GM12878 (cell line): ENCODE data around the gene LAMA5. TPM values are rescaled to one million over a fixed set of nuclear protein-coding genes. Genes with fewer than 3 reads are reported as not detected.

Experiments
- ATAC-seq: fragments of 200-7000 bp; cut with Tn5 transposase; 3 replicates; pipeline ENCODE4 v1.9.1; 2020; ENCODE audit warnings: mild to moderate bottlenecking, moderate library complexity
- BruUV-seq: library from RNA; stranded (reverse); fragments of 400-500 nt; replicated peaks from 2 replicates; lab custom pipeline; 2021; lab: Mats Ljungman, UMichigan
- CTCF ChIA-PET: fragments of 300-600 bp; sonication (Branson Sonifier 250); formaldehyde crosslinking; extraction: SDS; loops from one replicate; lab custom pipeline; 2021; ENCODE audit warnings: inconsistent platforms; lab: Yijun Ruan, JAX
- POLR2A ChIA-PET: fragments of 350-600 bp; formaldehyde crosslinking; extraction: SDS; loops from one replicate; lab custom pipeline; 2021; ENCODE audit warnings: inconsistent platforms; lab: Charles Lee
- RAD21 ChIA-PET: fragments of 300-600 bp; sonication (Branson Sonifier 250); formaldehyde crosslinking; loops from one replicate; lab custom pipeline; 2023; ENCODE audit warnings: antibody characterized with exemption; ENCODE audit not compliant: unreplicated experiment; lab: Charles Lee
- SMC1A ChIA-PET: fragments of 300-600 bp; sonication (Branson Sonifier 250); formaldehyde crosslinking; loops from one replicate; lab custom pipeline; 2023; ENCODE audit not compliant: unreplicated experiment, uncharacterized antibody; lab: Charles Lee
- DNase-seq: peaks from one replicate; pipeline ENCODE4 v3.0.0-alpha.2; 2011; ENCODE audit warnings: low read depth, low spot score
- FAIRE-seq: peaks from 3 replicates; lab custom pipeline; 2011; peaks lifted over from hg19 to GRCh38; lab: Jason Lieb, UNC
- H2AFZ ChIP-seq: 2 replicates; pipeline ENCODE4 v1.6.0; 2011; ENCODE audit warnings: low read depth, low read length, control low read depth; ENCODE audit not compliant: control insufficient read depth
- H3K27ac ChIP-seq: 2 replicates; pipeline ENCODE4 v1.5.1; 2011; ENCODE audit warnings: control low read depth; ENCODE audit not compliant: control insufficient read depth, insufficient read depth
- H3K27me3 ChIP-seq, 2 experiments: replicated peaks in 1 of 2; 2 replicates each; pipeline versions ENCODE4 v1.6.0 to v1.6.1; 2011; ENCODE audit warnings: low read length in 1 of 2; ENCODE audit not compliant: control insufficient read depth in 2 of 2, insufficient read depth in 2 of 2
- H3K36me3 ChIP-seq, 2 experiments: 2 replicates each; pipeline ENCODE4 v1.5.1; 2011; ENCODE audit warnings: low read length in 1 of 2; ENCODE audit not compliant: control insufficient read depth in 2 of 2, insufficient read depth in 2 of 2
- H3K4me1 ChIP-seq: 2 replicates; pipeline ENCODE4 v1.6.1; 2011; ENCODE audit warnings: mild to moderate bottlenecking, low read length, moderate library complexity, mixed read lengths; ENCODE audit not compliant: control insufficient read depth, insufficient read depth
- H3K4me2 ChIP-seq: 2 replicates; pipeline ENCODE4 v1.6.0; 2011; ENCODE audit warnings: control low read depth; ENCODE audit not compliant: control insufficient read depth, insufficient read depth
- H3K4me3 ChIP-seq: fragments of 200-600 bp; sonication (generic); 2 replicates; pipeline ENCODE4 v1.5.1; 2016
- H3K79me2 ChIP-seq: 2 replicates; pipeline ENCODE4 v1.6.0; 2011; ENCODE audit warnings: low read length; ENCODE audit not compliant: control insufficient read depth, insufficient read depth
- H3K9ac ChIP-seq: 2 replicates; pipeline ENCODE4 v1.8.0; 2011; ENCODE audit warnings: low read length, control low read depth, mixed read lengths; ENCODE audit not compliant: control insufficient read depth, insufficient read depth
- H3K9me3 ChIP-seq: replicated peaks from 3 replicates; pipeline ENCODE4 v1.5.1; 2011; ENCODE audit warnings: mild to moderate bottlenecking, low read length; ENCODE audit not compliant: control insufficient read depth, insufficient read depth
- H4K20me1 ChIP-seq: 2 replicates; pipeline ENCODE4 v1.6.0; 2011; ENCODE audit not compliant: control insufficient read depth, insufficient read depth
- ATF2 ChIP-seq: IDR thresholded peaks from 2 replicates; pipeline ENCODE4 v1.6.1; 2012; ENCODE audit warnings: low read length, inconsistent platforms
- BCLAF1 ChIP-seq: fragments of 450-650 bp; IDR thresholded peaks from 2 replicates; pipeline ENCODE4 v1.6.1; 2017; ENCODE audit warnings: antibody characterized with exemption, mild to moderate bottlenecking, moderate library complexity
- BMI1 ChIP-seq: fragments of 450-650 bp; IDR thresholded peaks from 2 replicates; pipeline ENCODE4 v1.6.1; 2016; ENCODE audit warnings: mild to moderate bottlenecking, moderate library complexity, borderline replicate concordance
- CREB1 ChIP-seq: IDR thresholded peaks from 2 replicates; pipeline ENCODE4 v1.6.1; 2012; ENCODE audit warnings: low read depth, mild to moderate bottlenecking, inconsistent platforms
- ELK1 ChIP-seq: IDR thresholded peaks from 2 replicates; pipeline ENCODE4 v1.6.1; 2012; ENCODE audit warnings: low read depth, low read length, improper control_type of control experiment
- IRF3 ChIP-seq: fragments of 450-650 bp; IDR thresholded peaks from 2 replicates; pipeline ENCODE4 v1.6.1; 2014; ENCODE audit warnings: mild to moderate bottlenecking
- RBBP5 ChIP-seq: fragments of 200-600 bp; sonication (generic); conservative IDR thresholded peaks from 2 replicates; pipeline ENCODE4 v1.6.1; 2016
- RELA ChIP-seq: fragments of 450-650 bp; IDR thresholded peaks from 2 replicates; pipeline ENCODE4 v1.8.0; 2014; ENCODE audit warnings: borderline replicate concordance; ENCODE audit not compliant: partially characterized antibody
- TAF1 ChIP-seq: IDR thresholded peaks from 2 replicates; pipeline ENCODE4 v1.6.1; 2011; ENCODE audit warnings: mild to moderate bottlenecking, low read depth, low read length, borderline replicate concordance
- TBL1XR1 ChIP-seq: IDR thresholded peaks from 2 replicates; pipeline ENCODE4 v1.6.1; 2012; ENCODE audit warnings: low read depth, low read length, improper control_type of control experiment
- WGBS: methylation state at CpG from one replicate; pipeline ENCODE4 v1.1.6; 2016; ENCODE audit warnings: low lambda C conversion rate; ENCODE audit not compliant: insufficient replicate concordance, insufficient coverage; ENCODE audit errors: missing lambda C conversion rate; 5-methylcytosine and 5-hydroxymethylcytosine counted together
- in situ Hi-C: fragments of 300-500 bp; cut with MboI; formaldehyde crosslinking; loops from 9 replicates; pipeline ENCODE4 v1.14.3; 2018; ENCODE audit warnings: mixed read lengths
- intact Hi-C: fragments of 100-400 bp; cut with micrococcal nuclease; formaldehyde crosslinking; loops from one replicate; pipeline ENCODE4 v1.14.2; 2022; ENCODE audit not compliant: unreplicated experiment
- polyA plus RNA-seq, 11 experiments: library from polyadenylated mRNA; depleted of rRNA in 4 of 11; unstranded in 6 of 11; stranded (reverse) in 5 of 11; fragments of >200 nt; fragmentation: Nextera tagmentation in 4 of 11; fragmentation: Illumina TruSeq in 1 of 11; extraction: Ambion mirVana in 4 of 11; extraction: Trizol in 1 of 11; gene quantifications; 1 replicate in 1 of 11; 2 replicates in 10 of 11; pipeline versions ENCODE4 v1.2.1 to v1.2.3, GENCODE V29; 2011 to 2016; ENCODE audit warnings: inconsistent platforms in 2 of 11, missing spikeins in 2 of 11, low read depth in 1 of 11
- total RNA-seq, 4 experiments: library from RNA; depleted of rRNA in 3 of 4; stranded (reverse); fragments of >200 nt in 3 of 4; fragmentation: Illumina TruSeq in 1 of 4; extraction: Trizol in 1 of 4; gene quantifications; 2 replicates each; pipeline versions ENCODE4 v1.2.1 to v1.2.3, GENCODE V29; 2013 to 2021

The LAMA5 gene
- total and polyA plus RNA-seq, 10 of the 15 experiments (the other 5 are each of a cell fraction or from before 2014, with no cell fraction given), result 0.09 to 3.1 (median 1.6) TPM; not detected in 3

GRCh38 chr20:62282103-62282502 is 85.0 kb downstream of the LAMA5 start:
- Histone ChIP-seq H3K27ac (no peak overlapping the region), H4K20me1 (no peaks in the 10 kb centered on the region), H3K9ac (no peak overlapping the region), H3K36me3 (peaks cover 23 to 25% of the 10 kb centered on the region in 2 experiments; a peak in 3 of 4 replicates), H3K79me2 (no peaks in the 10 kb centered on the region), H3K4me2 (no peak overlapping the region), H3K4me3 (no peak overlapping the region), H3K4me1 (no peaks in the 10 kb centered on the region), H3K9me3 (no peaks in the 10 kb centered on the region), H2AFZ (no peak overlapping the region), H3K27me3 (no peaks in the 10 kb centered on the region)
- in situ Hi-C loops, result no loop called here
- 98% methylated on average over 7 of the region's 7 CpGs for WGBS
- no peak for TF ChIP-seq RELA
- TF ChIP-seq RBBP5, result no peak
- TF ChIP-seq TBL1XR1, result no peak
- TF ChIP-seq TAF1, result no peak
- TF ChIP-seq BCLAF1, result no peak
- TF ChIP-seq ELK1, result no peak
- TF ChIP-seq BMI1, result no peak
- no peak for TF ChIP-seq IRF3
- no peak for TF ChIP-seq ATF2
- no peak for TF ChIP-seq CREB1
- no peak for ATAC-seq
- FAIRE-seq, result no peak
- ChIA-PET POLR2A (no interaction called here), CTCF (no interaction called here), SMC1A (no interaction called here), RAD21 (no interaction called here)
- intact Hi-C loops, result no loop called here
- BruUV-seq, result no TSS peak
- no peak for DNase-seq
